MCF 10A (cell line): Measurements from ENCODE around the gene OMA1. TPM values are rescaled to one million over a fixed set of nuclear protein-coding genes. Genes with fewer than 3 reads are reported as not detected.

Experiments used
- BruUV-seq: library from RNA; stranded (reverse); fragments of 400-500 nt; replicated peaks from 2 replicates; lab custom pipeline; 2021; lab: Mats Ljungman, UMichigan
- CTCF ChIA-PET: fragments of 300-600 bp; sonication (Branson Sonifier 250); formaldehyde crosslinking; extraction: SDS; loops from one replicate; lab custom pipeline; 2021; ENCODE audit warnings: antibody characterized with exemption, inconsistent platforms; lab: Yijun Ruan, JAX
- POLR2A ChIA-PET: fragments of 300-600, 350-650 bp; sonication (Branson Sonifier 250); formaldehyde crosslinking; extraction: SDS; loops from one replicate; lab custom pipeline; 2020; ENCODE audit warnings: antibody characterized with exemption, inconsistent platforms; lab: Yijun Ruan, JAX
- DNase-seq: peaks from one replicate; pipeline ENCODE4 v3.0.0-alpha.2; 2018; ENCODE audit not compliant: unreplicated experiment
- H3K27ac Mint-ChIP-seq: one replicate; pipeline ENCODE4 v1.8.0; 2022; ENCODE audit warnings: mild to moderate bottlenecking, low read depth, mixed read lengths; ENCODE audit not compliant: unreplicated experiment
- H3K27me3 Mint-ChIP-seq: one replicate; pipeline ENCODE4 v1.8.0; 2022; ENCODE audit warnings: mixed read lengths; ENCODE audit not compliant: insufficient read depth, unreplicated experiment
- H3K36me3 Mint-ChIP-seq: one replicate; pipeline ENCODE4 v1.8.0; 2022; ENCODE audit warnings: mild to moderate bottlenecking, moderate library complexity, mixed read lengths; ENCODE audit not compliant: insufficient read depth, unreplicated experiment
- H3K4me1 Mint-ChIP-seq: one replicate; pipeline ENCODE4 v1.8.0; 2022; ENCODE audit warnings: mixed read lengths; ENCODE audit not compliant: insufficient read depth, unreplicated experiment
- H3K4me3 Mint-ChIP-seq: one replicate; pipeline ENCODE4 v1.8.0; 2022; ENCODE audit warnings: mild to moderate bottlenecking, moderate library complexity, mixed read lengths; ENCODE audit not compliant: unreplicated experiment
- H3K9me3 Mint-ChIP-seq: one replicate; pipeline ENCODE4 v1.8.0; 2022; ENCODE audit warnings: mixed read lengths; ENCODE audit not compliant: unreplicated experiment
- intact Hi-C: fragments of 100-400 bp; cut with micrococcal nuclease; formaldehyde crosslinking; loops from 2 replicates; pipeline ENCODE4 v1.14.1; 2022
- total RNA-seq: library from RNA; stranded (reverse); gene quantifications from 2 replicates; pipeline ENCODE4 v1.2.3, GENCODE V29; 2022
- TF ChIP-seq, protein P1 (sequence below): fragments of 200-600 bp; IDR thresholded peaks from one replicate; pipeline ENCODE4 v1.8.0; 2022; ENCODE audit warnings: antibody characterized with exemption, mild to moderate bottlenecking; ENCODE audit not compliant: unreplicated experiment

OMA1 gene
- total RNA-seq, 1 experiment from 2014 or later = 15.7 TPM

DNA sequence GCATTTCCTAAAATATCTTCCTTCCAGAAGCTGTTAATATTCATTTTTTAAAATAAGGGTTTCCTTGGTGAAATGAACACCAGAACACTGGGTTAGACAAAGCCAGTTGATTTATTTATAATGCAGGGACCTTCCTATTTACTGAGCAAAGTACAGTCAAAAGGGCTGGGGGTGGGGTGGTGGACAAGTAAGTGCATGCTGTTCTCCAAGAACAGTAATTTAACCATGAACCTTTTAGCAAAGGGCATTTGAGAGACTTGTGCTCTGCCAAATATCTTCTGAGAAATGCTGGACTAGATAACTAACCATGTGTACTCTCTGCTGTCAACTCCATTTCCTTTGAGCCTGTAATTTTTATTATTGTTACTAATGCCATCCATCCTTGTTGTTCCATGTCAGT, 100.2 kb downstream of the OMA1 start:
- no TSS peak for BruUV-seq

DNA sequence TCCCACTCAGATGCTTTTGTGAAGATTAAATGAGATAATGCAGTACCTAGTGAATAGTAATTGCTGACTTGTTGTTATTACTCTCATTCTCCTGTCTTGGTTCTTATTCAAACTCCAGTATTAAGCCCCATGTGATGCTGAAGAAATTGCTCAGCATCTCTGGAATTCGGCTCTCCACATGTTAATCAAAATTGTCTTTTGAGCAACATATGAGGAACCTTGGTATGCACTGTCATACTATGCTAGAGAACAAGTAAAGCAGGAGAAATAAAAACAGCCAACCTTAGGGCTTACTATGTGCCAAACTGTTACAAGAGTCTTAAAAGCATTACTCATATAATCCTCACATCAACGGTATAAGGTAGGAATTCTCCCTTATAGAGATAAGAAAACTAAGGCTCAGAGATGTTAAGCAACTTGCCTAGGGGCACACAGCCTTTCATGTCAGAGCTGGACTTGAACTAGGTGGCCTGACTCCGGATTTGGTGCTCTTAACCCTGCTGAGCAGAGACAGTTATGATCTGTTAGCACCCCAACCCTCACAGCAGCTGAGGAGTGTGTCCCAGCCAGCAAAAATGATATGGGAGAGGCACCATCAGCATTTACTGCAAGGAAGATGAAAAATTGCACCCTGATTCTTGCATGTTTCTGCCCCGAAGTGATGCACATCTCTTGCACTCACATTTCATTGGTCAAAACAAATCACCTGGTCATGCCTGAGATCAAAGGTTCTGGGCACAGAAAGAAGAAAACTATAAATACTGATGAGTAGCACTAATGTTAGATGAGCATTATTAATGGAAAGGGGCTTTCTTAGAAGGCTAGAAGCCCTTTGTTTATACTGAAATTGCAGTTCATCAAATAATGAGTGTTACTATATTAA, 102.3 kb downstream of the OMA1 start:
- intact Hi-C loops = no loop called here
- Mint-ChIP-seq H3K27ac (no peak overlapping the region), H3K9me3 (no peaks in the 10 kb centered on the region), H3K27me3 (peaks cover 23% of the 10 kb centered on the region), H3K36me3 (no peaks in the 10 kb centered on the region), H3K4me3 (no peak overlapping the region), H3K4me1 (no peaks in the 10 kb centered on the region)
- no peak for DNase-seq
- TF ChIP-seq, protein P1, sequence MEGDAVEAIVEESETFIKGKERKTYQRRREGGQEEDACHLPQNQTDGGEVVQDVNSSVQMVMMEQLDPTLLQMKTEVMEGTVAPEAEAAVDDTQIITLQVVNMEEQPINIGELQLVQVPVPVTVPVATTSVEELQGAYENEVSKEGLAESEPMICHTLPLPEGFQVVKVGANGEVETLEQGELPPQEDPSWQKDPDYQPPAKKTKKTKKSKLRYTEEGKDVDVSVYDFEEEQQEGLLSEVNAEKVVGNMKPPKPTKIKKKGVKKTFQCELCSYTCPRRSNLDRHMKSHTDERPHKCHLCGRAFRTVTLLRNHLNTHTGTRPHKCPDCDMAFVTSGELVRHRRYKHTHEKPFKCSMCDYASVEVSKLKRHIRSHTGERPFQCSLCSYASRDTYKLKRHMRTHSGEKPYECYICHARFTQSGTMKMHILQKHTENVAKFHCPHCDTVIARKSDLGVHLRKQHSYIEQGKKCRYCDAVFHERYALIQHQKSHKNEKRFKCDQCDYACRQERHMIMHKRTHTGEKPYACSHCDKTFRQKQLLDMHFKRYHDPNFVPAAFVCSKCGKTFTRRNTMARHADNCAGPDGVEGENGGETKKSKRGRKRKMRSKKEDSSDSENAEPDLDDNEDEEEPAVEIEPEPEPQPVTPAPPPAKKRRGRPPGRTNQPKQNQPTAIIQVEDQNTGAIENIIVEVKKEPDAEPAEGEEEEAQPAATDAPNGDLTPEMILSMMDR = no peak
- no TSS peak for BruUV-seq
- ChIA-PET CTCF (no interaction called here), POLR2A (no interaction called here)

More for the DNA sequence above, 100.2 kb downstream of the OMA1 start:
- ChIA-PET CTCF (no interaction called here), POLR2A (interaction anchor here (0.5 kb wide), 1 partner anchor 9 kb away, joined by 4 read pairs; no protein-coding TSS in a partner anchor)
- TF ChIP-seq, protein P1 = no peak
- no peak overlapping the region for H3K4me3 Mint-ChIP-seq
- intact Hi-C loops = no loop called here
- no peak overlapping the region for H3K27ac Mint-ChIP-seq
- H3K27me3 Mint-ChIP-seq = peaks cover 23% of the 10 kb centered on the region
- H3K36me3 Mint-ChIP-seq = no peaks in the 10 kb centered on the region
- no peak for DNase-seq
- no peaks in the 10 kb centered on the region for H3K4me1 Mint-ChIP-seq
- no peaks in the 10 kb centered on the region for H3K9me3 Mint-ChIP-seq

DNA sequence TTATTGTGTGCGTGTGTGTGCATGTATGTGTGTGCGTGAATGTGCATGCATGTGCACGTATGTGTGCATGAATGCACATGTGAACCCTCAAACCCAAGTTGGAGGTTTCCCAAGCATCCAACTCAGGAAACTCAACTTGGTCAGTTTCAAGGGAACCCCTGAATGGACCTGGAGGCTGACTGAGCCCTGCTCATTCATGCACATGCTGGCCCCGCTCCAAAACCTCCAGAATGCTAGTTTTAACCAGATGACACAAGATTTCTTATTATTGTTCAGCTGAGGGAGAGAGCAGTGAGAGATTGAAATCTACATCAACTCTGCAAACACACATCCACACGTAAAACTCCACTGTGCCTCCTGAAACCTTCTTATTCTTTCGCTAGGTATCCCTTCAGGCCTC, 104.4 kb downstream of the OMA1 start:
- Mint-ChIP-seq H3K9me3 (no peaks in the 10 kb centered on the region), H3K4me3 (no peak overlapping the region), H3K36me3 (no peaks in the 10 kb centered on the region), H3K27me3 (peaks cover 2% of the 10 kb centered on the region), H3K27ac (no peak overlapping the region), H3K4me1 (no peaks in the 10 kb centered on the region)
- intact Hi-C loops = no loop called here
- CTCF ChIA-PET = no interaction called here
- DNase-seq = no peak
- POLR2A ChIA-PET = no interaction called here
- no TSS peak for BruUV-seq
- TF ChIP-seq, protein P1 = no peak

DNA sequence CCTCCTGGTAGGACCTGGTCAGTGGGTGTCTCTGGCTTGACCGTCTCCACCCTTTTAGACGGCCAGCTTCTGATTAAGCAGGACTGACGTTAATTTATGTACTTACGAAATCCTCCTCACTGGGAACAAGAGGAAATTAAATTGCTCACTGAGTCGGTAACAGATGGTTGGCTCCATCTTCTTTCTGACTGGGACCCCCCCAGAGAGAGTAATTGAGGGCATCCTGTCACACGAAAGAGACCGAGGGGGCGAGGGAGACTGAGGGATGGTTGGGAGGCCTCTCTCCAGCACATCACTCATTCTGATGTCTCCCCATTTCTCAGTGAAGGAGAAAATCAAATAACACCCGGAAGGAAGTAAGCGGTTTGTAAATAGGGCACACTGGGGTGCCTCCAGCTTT, 104.8 kb downstream of the OMA1 start:
- Mint-ChIP-seq H3K27ac (no peak overlapping the region), H3K4me3 (no peak overlapping the region), H3K4me1 (no peaks in the 10 kb centered on the region), H3K36me3 (no peaks in the 10 kb centered on the region), H3K27me3 (no peaks in the 10 kb centered on the region), H3K9me3 (no peaks in the 10 kb centered on the region)
- ChIA-PET POLR2A (no interaction called here), CTCF (interaction anchor here (0.8 kb wide), 1 partner anchor 74 kb away, joined by 3 read pairs; no protein-coding TSS in a partner anchor)
- no TSS peak for BruUV-seq
- TF ChIP-seq, protein P1 = no peak
- intact Hi-C loops = no loop called here
- DNase-seq = no peak
